BLaER1 treated with 17β-estradiol and CSF1 and Interleukin-3, amounts not matched to agents 10 nM and 100 nM (cell line): ENCODE results near the gene VPS8.

Experiments
- H3K27ac ChIP-seq, 11 experiments: shearing (Covaris generic); formaldehyde crosslinking; 2 replicates each; pipeline ENCODE4 v1.8.1; 2022
- H3K27me3 ChIP-seq, 11 experiments: shearing (Covaris generic); formaldehyde crosslinking; 2 replicates each; pipeline ENCODE4 v1.8.1; 2022
- H3K36me3 ChIP-seq, 11 experiments: shearing (Covaris generic); formaldehyde crosslinking; 2 replicates each; pipeline ENCODE4 v1.8.1; 2022
- H3K4me1 ChIP-seq, 10 experiments: shearing (Covaris generic); formaldehyde crosslinking; 2 replicates each; pipeline ENCODE4 v1.8.1; 2022
- H3K4me2 ChIP-seq, 11 experiments: shearing (Covaris generic); formaldehyde crosslinking; 2 replicates each; pipeline ENCODE4 v1.8.1; 2022
- H3K4me3 ChIP-seq, 10 experiments: shearing (Covaris generic); formaldehyde crosslinking; 2 replicates each; pipeline ENCODE4 v1.8.1; 2022
- H3K9ac ChIP-seq, 11 experiments: shearing (Covaris generic); formaldehyde crosslinking; 2 replicates each; pipeline ENCODE4 v1.8.1; 2022
- H3K9me3 ChIP-seq, 11 experiments: shearing (Covaris generic); formaldehyde crosslinking; replicated peaks in 1 of 11; 2 replicates each; pipeline ENCODE4 v1.8.1; 2022
- H4K20me1 ChIP-seq, 11 experiments: shearing (Covaris generic); formaldehyde crosslinking; 2 replicates each; pipeline ENCODE4 v1.8.1; 2022
- Cebpa-rat ChIP-seq, 11 experiments: shearing (Covaris generic); IDR thresholded peaks; 2 replicates each; pipeline ENCODE4 v1.8.1; 2022

VPS8 gene

GRCh38 chr3:185041540-185041939 is 229.6 kb downstream of the VPS8 start:
- Histone ChIP-seq H3K9me3 (peaks cover 16 to 35% (median 26%) of the 10 kb centered on the region in 11 experiments), H3K27me3 (no peaks in the 10 kb centered on the region), H3K27ac (no peak overlapping the region), H4K20me1 (no peaks in the 10 kb centered on the region; a peak in 1 of 22 replicates), H3K36me3 (peaks cover 0 to 84% (median 16%) of the 10 kb centered on the region in 11 experiments; a peak in 15 of 22 replicates), H3K9ac (no peak overlapping the region), H3K4me2 (no peak overlapping the region), H3K4me3 (no peak overlapping the region), H3K4me1 (peaks cover 0 to 16% (median 7%) of the 10 kb centered on the region in 10 experiments; a peak in 10 of 20 replicates)
- no peak for TF ChIP-seq Cebpa-rat (IDR thresholded peaks at IDR 0.05)

DNA sequence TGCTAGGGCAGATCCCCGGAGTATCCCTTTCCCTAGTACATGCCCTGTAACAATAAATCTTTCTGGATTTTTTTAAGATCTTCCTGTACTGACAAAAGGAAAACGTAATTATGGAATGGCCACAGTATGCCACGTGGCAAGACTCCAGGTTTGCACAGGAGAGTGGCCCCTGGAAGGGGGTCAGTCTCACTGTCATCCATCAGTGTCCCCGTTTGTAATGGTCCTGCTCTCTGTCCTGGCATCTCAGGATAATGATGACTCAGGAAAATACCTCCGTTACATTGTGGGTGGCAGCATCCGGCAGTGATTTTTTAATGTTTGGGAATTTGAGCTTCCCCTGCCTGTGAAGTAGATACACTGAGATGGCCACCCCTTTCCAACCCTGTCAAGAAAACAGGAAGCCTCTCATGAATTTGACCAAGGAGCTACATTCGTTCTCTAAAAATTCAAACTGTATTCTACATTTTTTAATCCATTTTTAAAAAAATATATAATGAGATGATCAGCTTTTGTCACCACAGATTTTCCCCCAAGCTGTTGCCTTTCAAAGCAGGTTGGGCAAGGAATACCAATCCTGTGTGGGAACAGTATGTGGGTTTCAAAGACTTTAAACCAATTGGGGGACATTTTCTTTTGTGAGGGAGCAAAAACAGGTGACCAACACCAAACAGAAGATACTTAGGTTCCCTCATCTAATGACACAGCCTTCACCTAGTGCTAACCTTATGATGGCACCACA is 230.5 kb downstream of the VPS8 start:
- H3K9me3 ChIP-seq: peaks cover 6 to 26% (median 17%) of the 10 kb centered on the region in 11 experiments; a peak in 20 of 22 replicates
- H3K36me3 ChIP-seq: peaks cover 0 to 84% (median 18%) of the 10 kb centered on the region in 11 experiments; a peak in 15 of 22 replicates
- H4K20me1 ChIP-seq: no peaks in the 10 kb centered on the region; a peak in 1 of 22 replicates
- no peak overlapping the region for H3K4me2 ChIP-seq
- H3K27me3 ChIP-seq: no peaks in the 10 kb centered on the region
- no peak overlapping the region for H3K9ac ChIP-seq
- peaks cover 0 to 16% (median 7%) of the 10 kb centered on the region in 10 experiments; a peak in 10 of 20 replicates for H3K4me1 ChIP-seq
- no peak for TF ChIP-seq Cebpa-rat (IDR thresholded peaks at IDR 0.05)
- no peak overlapping the region for H3K4me3 ChIP-seq
- H3K27ac ChIP-seq: no peak overlapping the region

GRCh38 chr3:185046164-185046515 is 234.2 kb downstream of the VPS8 start:
- H4K20me1 ChIP-seq: no peaks in the 10 kb centered on the region; a peak in 1 of 22 replicates
- no peak overlapping the region for H3K4me2 ChIP-seq
- peaks cover 0 to 16% (median 0%) of the 10 kb centered on the region in 10 experiments; a peak in 2 of 20 replicates for H3K4me1 ChIP-seq
- 0 out of 22 replicates have a peak, but pooled peaks cover 0 to 9% (median 0%) of the 10 kb centered on the region in 11 experiments for H3K9me3 ChIP-seq
- peaks cover 30 to 85% (median 43%) of the 10 kb centered on the region in 11 experiments for H3K36me3 ChIP-seq
- H3K27ac ChIP-seq: no peak overlapping the region
- H3K27me3 ChIP-seq: no peaks in the 10 kb centered on the region
- no peak for TF ChIP-seq Cebpa-rat (IDR thresholded peaks at IDR 0.05)
- no peak overlapping the region for H3K9ac ChIP-seq
- H3K4me3 ChIP-seq: no peak overlapping the region

GRCh38 chr3:185046603-185047002 is 234.6 kb downstream of the VPS8 start:
- Histone ChIP-seq H4K20me1 (no peaks in the 10 kb centered on the region; a peak in 1 of 22 replicates), H3K9ac (no peak overlapping the region), H3K27me3 (no peaks in the 10 kb centered on the region), H3K9me3 (0 out of 22 replicates have a peak, but pooled peaks cover 0 to 9% (median 0%) of the 10 kb centered on the region in 11 experiments), H3K4me2 (no peak overlapping the region), H3K36me3 (peaks cover 33 to 85% (median 48%) of the 10 kb centered on the region in 11 experiments), H3K27ac (no peak overlapping the region), H3K4me1 (peaks cover 0 to 16% (median 0%) of the 10 kb centered on the region in 10 experiments; a peak in 2 of 20 replicates), H3K4me3 (no peak overlapping the region)
- TF ChIP-seq Cebpa-rat (IDR thresholded peaks at IDR 0.05): no peak

GRCh38 chr3:185049710-185050109 is 237.7 kb downstream of the VPS8 start:
- H3K36me3 ChIP-seq: peaks cover 62 to 87% (median 71%) of the 10 kb centered on the region in 11 experiments
- peaks cover 0 to 12% (median 0%) of the 10 kb centered on the region in 11 experiments; a peak in 1 of 22 replicates for H3K9me3 ChIP-seq
- no peak overlapping the region for H3K9ac ChIP-seq
- H3K27ac ChIP-seq: no peak overlapping the region
- no peaks in the 10 kb centered on the region; a peak in 1 of 22 replicates for H4K20me1 ChIP-seq
- H3K4me1 ChIP-seq: peaks cover 0 to 14% (median 0%) of the 10 kb centered on the region in 10 experiments; a peak in 2 of 20 replicates
- TF ChIP-seq Cebpa-rat (IDR thresholded peaks at IDR 0.05): no peak
- H3K4me3 ChIP-seq: no peak overlapping the region
- H3K4me2 ChIP-seq: no peak overlapping the region
- H3K27me3 ChIP-seq: no peaks in the 10 kb centered on the region

DNA sequence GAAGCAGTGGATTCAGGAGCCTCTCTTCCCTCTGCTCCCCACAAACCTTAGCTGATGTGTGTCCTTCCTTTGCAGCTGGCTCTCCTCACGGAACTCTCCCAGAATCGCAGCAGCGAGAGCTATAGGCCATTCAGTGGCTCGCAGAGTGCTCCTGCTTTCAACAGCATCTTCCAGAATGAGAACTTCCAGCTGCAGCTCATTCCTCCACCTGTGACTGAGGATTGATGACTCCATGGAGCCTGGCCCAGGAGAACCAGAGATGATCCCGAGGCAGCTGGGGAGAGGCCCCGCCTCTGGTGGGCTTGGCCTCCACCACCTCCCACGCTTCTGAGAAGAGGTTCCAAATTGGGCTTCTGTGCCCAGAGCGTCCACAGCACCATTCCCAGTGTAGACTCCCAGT is 239.8 kb downstream of the VPS8 start:
- Histone ChIP-seq H3K9me3 (peaks cover 3 to 30% (median 14%) of the 10 kb centered on the region in 11 experiments; a peak in 18 of 22 replicates), H3K9ac (no peak overlapping the region), H4K20me1 (no peaks in the 10 kb centered on the region), H3K27me3 (no peaks in the 10 kb centered on the region), H3K27ac (no peak overlapping the region), H3K4me3 (no peak overlapping the region), H3K4me2 (no peak overlapping the region), H3K36me3 (peaks cover 76 to 98% (median 84%) of the 10 kb centered on the region in 11 experiments), H3K4me1 (peaks cover 0 to 4% (median 0%) of the 10 kb centered on the region in 10 experiments; a peak in 1 of 20 replicates)
- no peak for TF ChIP-seq Cebpa-rat (IDR thresholded peaks at IDR 0.05)

DNA sequence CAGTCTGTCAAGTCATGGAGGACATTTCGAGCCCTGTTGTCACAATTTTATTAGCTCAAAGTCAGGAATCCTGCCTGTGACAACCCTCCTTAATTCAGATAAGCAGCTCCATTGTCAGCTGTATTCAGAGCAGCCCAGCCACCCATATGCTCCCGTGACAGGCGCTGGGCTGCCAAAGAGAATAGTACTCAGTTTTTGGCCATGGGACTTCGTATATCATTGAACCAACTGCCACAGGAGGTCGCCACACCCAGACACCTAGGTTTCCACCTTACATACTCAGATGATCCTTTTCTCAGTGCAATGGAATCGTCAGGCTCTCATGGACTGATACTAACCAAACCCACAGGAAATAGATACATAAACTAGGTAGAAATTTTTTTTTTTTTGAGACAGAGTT is 240.7 kb downstream of the VPS8 start:
- Histone ChIP-seq H3K4me3 (no peak overlapping the region), H3K27ac (no peak overlapping the region), H3K4me1 (peaks cover 0 to 12% (median 0%) of the 10 kb centered on the region in 10 experiments; a peak in 2 of 20 replicates), H3K36me3 (peaks cover 77 to 94% (median 86%) of the 10 kb centered on the region in 11 experiments), H3K27me3 (no peaks in the 10 kb centered on the region), H3K9me3 (peaks cover 8 to 35% (median 20%) of the 10 kb centered on the region in 11 experiments), H3K4me2 (no peak overlapping the region), H4K20me1 (no peaks in the 10 kb centered on the region), H3K9ac (no peak overlapping the region)
- no peak for TF ChIP-seq Cebpa-rat (IDR thresholded peaks at IDR 0.05)

- Histone ChIP-seq H3K27me3 (no peaks in the 10 kb centered on the region), H3K36me3 (peaks cover 41 to 60% (median 48%) of the 10 kb centered on the region in 11 experiments), H3K9me3 (peaks cover 40 to 76% (median 50%) of the 10 kb centered on the region in 11 experiments), H3K4me3 (no peak overlapping the region), H4K20me1 (no peaks in the 10 kb centered on the region), H3K4me1 (peaks cover 0 to 46% (median 15%) of the 10 kb centered on the region in 10 experiments; a peak in 13 of 20 replicates), H3K27ac (no peak overlapping the region), H3K4me2 (no peak overlapping the region), H3K9ac (no peak overlapping the region)
- TF ChIP-seq Cebpa-rat (IDR thresholded peaks at IDR 0.05): no peak
Measured at GRCh38 chr3:185056908-185057307, 244.9 kb downstream of the VPS8 start.

DNA sequence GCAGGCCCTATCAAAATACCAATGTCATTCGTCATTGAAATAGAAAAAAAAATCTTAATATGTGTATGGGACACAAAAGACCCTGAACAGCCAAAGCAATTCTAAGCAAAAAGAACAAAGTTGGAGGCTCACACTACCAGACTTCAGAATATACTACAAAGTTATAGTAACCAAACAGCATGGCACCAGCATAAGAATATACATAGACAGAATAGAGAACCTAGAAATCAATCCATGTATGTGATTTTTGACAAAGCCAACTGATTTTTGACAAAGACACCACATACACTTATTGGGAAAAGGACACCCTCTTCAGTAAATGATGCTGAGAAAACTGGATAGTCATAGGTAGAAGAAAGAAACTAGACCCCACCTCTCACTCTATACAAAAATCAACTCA is 245.9 kb downstream of the VPS8 start:
- H3K27ac ChIP-seq: no peak overlapping the region
- H3K27me3 ChIP-seq: no peaks in the 10 kb centered on the region
- H3K4me1 ChIP-seq: peaks cover 0 to 46% (median 15%) of the 10 kb centered on the region in 10 experiments; a peak in 13 of 20 replicates
- TF ChIP-seq Cebpa-rat (IDR thresholded peaks at IDR 0.05): no peak
- H3K36me3 ChIP-seq: peaks cover 32 to 51% (median 39%) of the 10 kb centered on the region in 11 experiments
- no peak overlapping the region for H3K4me3 ChIP-seq
- H4K20me1 ChIP-seq: no peaks in the 10 kb centered on the region
- H3K4me2 ChIP-seq: peak overlapping the region in 1 of 11 experiments; percentile 67; a peak in 1 of 22 replicates
- H3K9ac ChIP-seq: no peak overlapping the region
- peaks cover 40 to 83% (median 50%) of the 10 kb centered on the region in 11 experiments for H3K9me3 ChIP-seq
